ENCODE results near the gene NTN1.

The NTN1 gene

GRCh38 chr17:9195411-9195810 is 174.1 kb downstream of the NTN1 start:
- H3K27me3 ChIP-seq (ENCODE audit: control insufficient read depth in 1 of 2, insufficient read depth in 2 of 2, low read length in 2 of 2): no peaks in the 10 kb centered on the region

GRCh38 chr17:9195961-9196670 is 174.8 kb downstream of the NTN1 start:
- H3K27ac ChIP-seq (ENCODE audit: low read length): no peak overlapping the region
- no peak overlapping the region for H3K4me3 ChIP-seq (ENCODE audit: low read length in 2 of 2)
- H3K9ac ChIP-seq (ENCODE audit: low read length in 2 of 2): no peak overlapping the region
- peaks cover 0 to 3% of the 10 kb centered on the region in 2 donors for H3K9me3 ChIP-seq (ENCODE audit: control insufficient read depth in 2 of 2, low read length in 2 of 2)
- H3K36me3 ChIP-seq (ENCODE audit: control insufficient read depth in 2 of 2, insufficient read depth in 2 of 2, low read length in 2 of 2): peaks cover 0 to 7% of the 10 kb centered on the region in 2 donors
- no peaks in the 10 kb centered on the region for H3K27me3 ChIP-seq (ENCODE audit: control insufficient read depth in 1 of 2, insufficient read depth in 2 of 2, low read length in 2 of 2)
- peaks cover 6% of the 10 kb centered on the region for H3K4me1 ChIP-seq (ENCODE audit: control insufficient read depth, insufficient read depth, low read length)

More at GRCh38 chr17:9195411-9195810, 174.1 kb downstream of the NTN1 start:
- Histone ChIP-seq H3K4me3 (ENCODE audit: low read length in 2 of 2) (no peak overlapping the region), H3K4me1 (ENCODE audit: control insufficient read depth, insufficient read depth, low read length) (peaks cover 6% of the 10 kb centered on the region), H3K9ac (ENCODE audit: low read length in 2 of 2) (no peak overlapping the region), H3K36me3 (ENCODE audit: control insufficient read depth in 2 of 2, insufficient read depth in 2 of 2, low read length in 2 of 2) (peaks cover 0 to 7% of the 10 kb centered on the region in 2 donors), H3K27ac (ENCODE audit: low read length) (no peak overlapping the region), H3K9me3 (ENCODE audit: control insufficient read depth in 2 of 2, low read length in 2 of 2) (peaks cover 0 to 3% of the 10 kb centered on the region in 2 donors)

- H3K36me3 ChIP-seq (ENCODE audit: control insufficient read depth in 2 of 2, insufficient read depth in 2 of 2, low read length in 2 of 2): peaks cover 0 to 7% of the 10 kb centered on the region in 2 donors
- no peak overlapping the region for H3K27ac ChIP-seq (ENCODE audit: low read length)
- no peaks in the 10 kb centered on the region for H3K27me3 ChIP-seq (ENCODE audit: control insufficient read depth in 1 of 2, insufficient read depth in 2 of 2, low read length in 2 of 2)
- peaks cover 0 to 3% of the 10 kb centered on the region in 2 donors for H3K9me3 ChIP-seq (ENCODE audit: control insufficient read depth in 2 of 2, low read length in 2 of 2)
- H3K4me3 ChIP-seq (ENCODE audit: low read length in 2 of 2): no peak overlapping the region
- H3K9ac ChIP-seq (ENCODE audit: low read length in 2 of 2): no peak overlapping the region
- H3K4me1 ChIP-seq (ENCODE audit: control insufficient read depth, insufficient read depth, low read length): no peaks in the 10 kb centered on the region
Measured at GRCh38 chr17:9199571-9200551, 178.6 kb downstream of the NTN1 start.

- Histone ChIP-seq H3K27me3 (ENCODE audit: control insufficient read depth in 1 of 2, insufficient read depth in 2 of 2, low read length in 2 of 2) (no peaks in the 10 kb centered on the region), H3K4me1 (ENCODE audit: control insufficient read depth, insufficient read depth, low read length) (peaks cover 7% of the 10 kb centered on the region), H3K4me3 (ENCODE audit: low read length in 2 of 2) (no peak overlapping the region), H3K9ac (ENCODE audit: low read length in 2 of 2) (no peak overlapping the region), H3K27ac (ENCODE audit: low read length) (no peak overlapping the region), H3K36me3 (ENCODE audit: control insufficient read depth in 2 of 2, insufficient read depth in 2 of 2, low read length in 2 of 2) (peaks cover 0 to 7% of the 10 kb centered on the region in 2 donors), H3K9me3 (ENCODE audit: control insufficient read depth in 2 of 2, low read length in 2 of 2) (peaks cover 0 to 3% of the 10 kb centered on the region in 2 donors)
Measured at GRCh38 chr17:9200699-9201359, 179.5 kb downstream of the NTN1 start.

- Histone ChIP-seq H3K4me3 (ENCODE audit: low read length in 2 of 2) (no peak overlapping the region), H3K4me1 (ENCODE audit: control insufficient read depth, insufficient read depth, low read length) (peaks cover 17% of the 10 kb centered on the region), H3K36me3 (ENCODE audit: control insufficient read depth in 2 of 2, insufficient read depth in 2 of 2, low read length in 2 of 2) (peaks cover 0 to 7% of the 10 kb centered on the region in 2 donors), H3K9ac (ENCODE audit: low read length in 2 of 2) (no peak overlapping the region), H3K27me3 (ENCODE audit: control insufficient read depth in 1 of 2, insufficient read depth in 2 of 2, low read length in 2 of 2) (no peaks in the 10 kb centered on the region), H3K9me3 (ENCODE audit: control insufficient read depth in 2 of 2, low read length in 2 of 2) (peaks cover 0 to 3% of the 10 kb centered on the region in 2 donors), H3K27ac (ENCODE audit: low read length) (no peak overlapping the region)
Measured at GRCh38 chr17:9202532-9202931, 181.2 kb downstream of the NTN1 start.

DNA sequence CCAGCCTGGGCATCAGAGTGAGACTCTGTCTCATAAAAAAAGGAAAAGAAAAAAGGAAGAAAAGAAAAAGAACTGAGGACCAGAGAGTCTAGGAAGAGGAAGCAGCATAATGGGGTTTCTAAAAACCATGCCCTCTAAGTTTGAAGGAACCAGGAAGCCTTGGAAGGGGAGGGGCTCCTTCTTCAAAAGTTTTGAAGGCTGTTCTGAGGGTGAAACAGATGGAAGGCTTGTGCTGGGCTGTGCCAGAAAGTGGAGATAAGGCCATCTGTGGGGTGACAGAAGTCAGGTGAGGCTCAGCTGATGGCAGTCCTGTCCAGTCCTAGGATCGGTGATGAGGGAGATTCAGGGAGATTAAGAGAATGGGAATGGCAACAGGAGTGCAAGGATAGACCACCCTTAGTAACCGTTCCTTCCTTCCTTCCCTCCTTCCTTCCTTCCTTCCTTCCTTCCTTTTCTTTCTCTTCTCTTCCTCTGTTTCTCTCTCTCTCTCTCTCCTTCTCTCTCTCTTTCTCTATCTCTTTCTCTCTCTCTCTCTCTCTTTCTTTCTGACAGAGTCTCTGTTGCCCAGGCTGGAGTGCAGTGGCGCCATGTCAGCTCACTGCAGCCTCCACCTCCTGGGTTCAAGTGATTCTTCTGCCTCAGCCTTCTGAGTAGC is 182.6 kb downstream of the NTN1 start:
- Histone ChIP-seq H3K36me3 (ENCODE audit: control insufficient read depth in 2 of 2, insufficient read depth in 2 of 2, low read length in 2 of 2) (peaks cover 0 to 5% of the 10 kb centered on the region in 2 donors), H3K9me3 (ENCODE audit: control insufficient read depth in 2 of 2, low read length in 2 of 2) (peaks cover 0 to under 1% of the 10 kb centered on the region in 2 donors), H3K27ac (ENCODE audit: low read length) (no peak overlapping the region), H3K9ac (ENCODE audit: low read length in 2 of 2) (no peak overlapping the region), H3K4me3 (ENCODE audit: low read length in 2 of 2) (no peak overlapping the region), H3K27me3 (ENCODE audit: control insufficient read depth in 1 of 2, insufficient read depth in 2 of 2, low read length in 2 of 2) (no peaks in the 10 kb centered on the region), H3K4me1 (ENCODE audit: control insufficient read depth, insufficient read depth, low read length) (peaks cover 17% of the 10 kb centered on the region)

DNA sequence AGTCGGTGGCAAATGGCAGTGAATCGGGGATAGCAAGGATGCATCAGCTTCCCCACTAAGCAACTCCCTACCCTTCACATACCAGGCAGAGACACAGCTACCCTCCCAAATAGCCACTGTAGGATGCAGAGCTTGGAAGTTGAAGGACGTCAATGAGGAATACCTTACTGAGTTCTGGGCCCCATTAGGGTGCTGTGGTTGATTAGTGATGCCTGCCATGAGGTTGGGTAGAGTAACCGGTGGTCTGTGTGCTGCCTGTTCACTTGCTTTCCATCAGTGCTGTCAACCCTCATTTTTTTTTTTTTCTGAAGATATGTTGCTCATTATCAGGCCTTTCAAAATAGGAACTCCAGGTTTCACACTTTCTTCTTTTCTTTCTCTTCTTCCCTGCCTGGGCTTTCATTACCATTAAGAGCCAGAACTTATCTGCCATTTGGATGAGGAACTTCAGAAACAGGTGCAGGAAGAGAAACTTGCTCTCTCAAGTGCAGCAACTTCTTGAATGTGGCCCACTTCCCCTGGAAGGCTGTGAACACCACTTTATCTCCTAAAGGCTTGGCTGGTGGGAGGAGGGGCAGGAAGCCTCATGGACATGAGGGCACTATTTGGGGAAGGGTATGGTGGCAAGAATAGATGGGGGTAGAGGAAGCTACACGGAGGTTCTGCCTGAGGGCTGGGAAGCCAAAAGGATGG is 183.5 kb downstream of the NTN1 start:
- Histone ChIP-seq H3K36me3 (ENCODE audit: control insufficient read depth in 2 of 2, insufficient read depth in 2 of 2, low read length in 2 of 2) (peaks cover 0 to 7% of the 10 kb centered on the region in 2 donors), H3K4me3 (ENCODE audit: low read length in 2 of 2) (no peak overlapping the region), H3K9ac (ENCODE audit: low read length in 2 of 2) (no peak overlapping the region), H3K9me3 (ENCODE audit: control insufficient read depth in 2 of 2, low read length in 2 of 2) (no peaks in the 10 kb centered on the region), H3K27ac (ENCODE audit: low read length) (no peak overlapping the region), H3K4me1 (ENCODE audit: control insufficient read depth, insufficient read depth, low read length) (peaks cover 17% of the 10 kb centered on the region), H3K27me3 (ENCODE audit: control insufficient read depth in 1 of 2, insufficient read depth in 2 of 2, low read length in 2 of 2) (no peaks in the 10 kb centered on the region)

GRCh38 chr17:9205520-9206409 is 184.5 kb downstream of the NTN1 start:
- Histone ChIP-seq H3K4me1 (ENCODE audit: control insufficient read depth, insufficient read depth, low read length) (peaks cover 17% of the 10 kb centered on the region), H3K27me3 (ENCODE audit: control insufficient read depth in 1 of 2, insufficient read depth in 2 of 2, low read length in 2 of 2) (no peaks in the 10 kb centered on the region), H3K4me3 (ENCODE audit: low read length in 2 of 2) (no peak overlapping the region), H3K27ac (ENCODE audit: low read length) (no peak overlapping the region), H3K36me3 (ENCODE audit: control insufficient read depth in 2 of 2, insufficient read depth in 2 of 2, low read length in 2 of 2) (peaks cover 0 to 4% of the 10 kb centered on the region in 2 donors), H3K9me3 (ENCODE audit: control insufficient read depth in 2 of 2, low read length in 2 of 2) (no peaks in the 10 kb centered on the region), H3K9ac (ENCODE audit: low read length in 2 of 2) (no peak overlapping the region)

DNA sequence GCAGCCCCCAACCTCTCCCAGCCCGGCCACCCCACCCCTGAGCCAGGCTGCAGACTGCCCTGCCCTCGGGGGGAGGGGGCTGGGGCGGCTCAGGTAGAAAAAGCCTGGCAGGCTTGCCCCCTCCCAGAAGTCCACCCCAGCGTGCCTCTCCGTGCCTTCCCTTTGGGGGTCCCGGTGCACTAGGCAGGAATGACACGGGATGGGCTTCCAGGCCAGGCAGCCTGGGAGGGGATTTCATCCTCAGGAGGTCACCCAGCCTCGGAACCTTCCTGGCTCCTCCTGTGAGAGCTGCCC is 185.0 kb downstream of the NTN1 start:
- H3K36me3 ChIP-seq (ENCODE audit: control insufficient read depth in 2 of 2, insufficient read depth in 2 of 2, low read length in 2 of 2): peaks cover 0 to 4% of the 10 kb centered on the region in 2 donors
- H3K27me3 ChIP-seq (ENCODE audit: control insufficient read depth in 1 of 2, insufficient read depth in 2 of 2, low read length in 2 of 2): no peaks in the 10 kb centered on the region
- H3K9me3 ChIP-seq (ENCODE audit: control insufficient read depth in 2 of 2, low read length in 2 of 2): no peaks in the 10 kb centered on the region
- no peak overlapping the region for H3K27ac ChIP-seq (ENCODE audit: low read length)
- no peak overlapping the region for H3K4me3 ChIP-seq (ENCODE audit: low read length in 2 of 2)
- no peak overlapping the region for H3K9ac ChIP-seq (ENCODE audit: low read length in 2 of 2)
- peaks cover 17% of the 10 kb centered on the region for H3K4me1 ChIP-seq (ENCODE audit: control insufficient read depth, insufficient read depth, low read length)

All from stomach smooth muscle (tissue), 2 donors.